Urothelium cell line (cell line): Measurements from ENCODE around the gene NCDN.

Experiments used
- DNase-seq: peaks from one replicate; pipeline ENCODE4 v3.0.0; 2011; ENCODE audit warnings: low spot score, mixed read lengths
- FAIRE-seq: peaks from 2 replicates; lab custom pipeline; 2011; peaks lifted over from hg19 to GRCh38; lab: Jason Lieb, UNC

Gene NCDN

GRCh38 chr1:35557611-35558373, at the start of gene NCDN:
TSS of gene NCDN (plus strand) at chr1:35557799. CDS start at chr1:35558191, 392 bp downstream.
- DNase-seq, result peak; percentile 98
- FAIRE-seq, result peak; percentile 94

GRCh38 chr1:35507947-35508346, 49.7 kb upstream of the NCDN start:
- DNase-seq (no peak), FAIRE-seq (no peak)

GRCh38 chr1:35509558-35509957, 48.0 kb upstream of the NCDN start:
- no peak for DNase-seq
- FAIRE-seq, result no peak

GRCh38 chr1:35511305-35511704, 46.3 kb upstream of the NCDN start:
- DNase-seq, result no peak
- FAIRE-seq, result no peak

GRCh38 chr1:35518183-35518582, 39.4 kb upstream of the NCDN start:
- DNase-seq, result no peak
- no peak for FAIRE-seq

GRCh38 chr1:35519432-35519831, 38.2 kb upstream of the NCDN start:
- DNase-seq, result no peak
- no peak for FAIRE-seq

GRCh38 chr1:35524106-35524505, 33.5 kb upstream of the NCDN start:
- FAIRE-seq (no peak), DNase-seq (no peak)

- no peak for DNase-seq
- FAIRE-seq, result no peak
Measured at GRCh38 chr1:35530168-35530567, 27.4 kb upstream of the NCDN start.

GRCh38 chr1:35530946-35531345, 26.7 kb upstream of the NCDN start:
- FAIRE-seq (no peak), DNase-seq (no peak)

- DNase-seq (no peak), FAIRE-seq (no peak)
Measured at GRCh38 chr1:35531368-35531767, 26.2 kb upstream of the NCDN start.

- FAIRE-seq, result no peak
- no peak for DNase-seq
Measured at GRCh38 chr1:35532497-35533223, 24.9 kb upstream of the NCDN start.

- no peak for FAIRE-seq
- DNase-seq, result no peak
Measured at GRCh38 chr1:35533586-35533985, 24.0 kb upstream of the NCDN start.

- DNase-seq (no peak), FAIRE-seq (no peak)
Measured at GRCh38 chr1:35535243-35535642, 22.4 kb upstream of the NCDN start.

GRCh38 chr1:35536556-35537162, 20.9 kb upstream of the NCDN start:
- FAIRE-seq (no peak), DNase-seq (no peak)

GRCh38 chr1:35537806-35538205, 19.8 kb upstream of the NCDN start:
- DNase-seq, result no peak
- no peak for FAIRE-seq

GRCh38 chr1:35539073-35539823, 18.4 kb upstream of the NCDN start:
- DNase-seq (no peak), FAIRE-seq (no peak)

GRCh38 chr1:35539824-35540261, 17.8 kb upstream of the NCDN start:
- FAIRE-seq (no peak), DNase-seq (no peak)

GRCh38 chr1:35544976-35545375, 12.6 kb upstream of the NCDN start:
- FAIRE-seq (no peak), DNase-seq (no peak)

- FAIRE-seq (no peak), DNase-seq (no peak)
Measured at GRCh38 chr1:35546614-35547013, 11.0 kb upstream of the NCDN start.

- FAIRE-seq (no peak), DNase-seq (no peak)
Measured at GRCh38 chr1:35553851-35554250, 3.7 kb upstream of the NCDN start.
